Ishikawa (cell line): ENCODE measurements around the gene NUP35.

Experiments used
- CEBPB ChIP-seq: IDR thresholded peaks from 2 replicates; pipeline ENCODE4 v1.6.1; 2012
- CREB1 ChIP-seq: IDR thresholded peaks from 2 replicates; pipeline ENCODE4 v1.6.1; 2012; ENCODE audit warnings: low read depth
- TCF12 ChIP-seq: IDR thresholded peaks from 2 replicates; pipeline ENCODE4 v1.6.1; 2012; ENCODE audit warnings: low read depth
- YY1 ChIP-seq: IDR thresholded peaks from 2 replicates; pipeline ENCODE4 v1.6.1; 2012; ENCODE audit warnings: low read depth
- ZBTB7A ChIP-seq: IDR thresholded peaks from 2 replicates; pipeline ENCODE4 v1.6.1; 2012; ENCODE audit warnings: low read depth

DNA sequence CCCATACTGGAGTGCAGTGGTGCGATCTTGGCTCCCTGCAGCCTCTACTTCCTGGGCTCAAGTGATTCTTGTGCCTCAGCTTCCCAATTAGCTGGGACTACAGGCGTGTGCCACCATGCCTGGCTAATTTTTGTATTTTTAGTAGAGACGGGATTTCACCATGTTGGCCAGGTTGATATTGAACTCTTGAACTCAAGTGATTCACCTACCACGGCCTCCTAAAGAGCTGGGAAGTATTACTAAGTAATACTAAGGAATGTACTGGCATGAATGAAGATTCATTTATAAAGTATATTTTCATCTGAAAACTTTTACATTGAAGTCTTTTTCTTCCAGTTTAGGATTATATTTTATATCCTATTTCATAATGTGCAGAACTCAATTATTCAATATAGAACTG, 38.1 kb downstream of the NUP35 start:
- TF ChIP-seq TCF12 (no peak), CEBPB (no peak), CREB1 (no peak), ZBTB7A (no peak), YY1 (no peak)
